IgD-negative memory B cell (primary cell): ENCODE data around the gene MS4A1. TPM values are rescaled to one million over a fixed set of nuclear protein-coding genes. Genes with fewer than 3 reads are reported as not detected.
"Not testable (repeated sequence)": the region's sequence is repeated elsewhere in the genome, so short reads cannot be mapped to it uniquely, and the experiment has no call there.

Source experiments
- H3K27ac Mint-ChIP-seq, 3 donors: one replicate each; pipeline ENCODE4 v1.8.0; 2020 to 2022; ENCODE audit warnings: mild to moderate bottlenecking in 3 of 3, mixed read lengths in 3 of 3, moderate library complexity in 1 of 3
- H3K27me3 Mint-ChIP-seq: one replicate; pipeline ENCODE4 v1.8.0; 2021; ENCODE audit warnings: mixed read lengths
- H3K36me3 Mint-ChIP-seq: one replicate; pipeline ENCODE4 v1.8.0; 2020; ENCODE audit warnings: mild to moderate bottlenecking, mixed read lengths
- H3K4me1 Mint-ChIP-seq, 3 donors: one replicate each; pipeline ENCODE4 v1.8.0; 2020 to 2022; ENCODE audit warnings: mixed read lengths in 3 of 3, mild to moderate bottlenecking in 1 of 3
- H3K4me3 Mint-ChIP-seq, 4 donors: one replicate each; pipeline ENCODE4 v1.8.0; 2020 to 2022; ENCODE audit warnings: mild to moderate bottlenecking in 4 of 4, mixed read lengths in 4 of 4, moderate library complexity in 3 of 4
- H3K9me3 Mint-ChIP-seq, 3 donors: one replicate each; pipeline ENCODE4 v1.8.0; 2020 to 2021; ENCODE audit warnings: mixed read lengths in 3 of 3, mild to moderate bottlenecking in 1 of 3
- polyA plus RNA-seq: library from polyadenylated mRNA; unstranded; fragments of 300-500 nt; fragmentation: Illumina TruSeq; gene quantifications from one replicate; pipeline ENCODE4 v1.2.3, GENCODE V29; 2021

MS4A1 gene
- polyA plus RNA-seq, 1 donor from 2014 or later, result 845 TPM

GRCh38 chr11:60477035-60477445, 21.4 kb downstream of the MS4A1 start:
- Mint-ChIP-seq H3K27me3 (peaks cover 3% of the 10 kb centered on the region), H3K9me3 (peaks cover 0 to 2% (median 0%) of the 10 kb centered on the region in 3 donors), H3K4me3 (peak overlapping the region; percentile 47 to 80 (median 60)), H3K36me3 (peaks cover 4% of the 10 kb centered on the region), H3K4me1 (peaks cover 47 to 53% (median 51%) of the 10 kb centered on the region in 3 donors), H3K27ac (peak overlapping the region; percentile 75 to 97 (median 94))

- peaks cover 67 to 69% (median 67%) of the 10 kb centered on the region in 3 donors for H3K4me1 Mint-ChIP-seq
- H3K27me3 Mint-ChIP-seq, result peaks cover 3% of the 10 kb centered on the region
- H3K4me3 Mint-ChIP-seq, result peak overlapping the region; percentile 35 to 93 (median 62)
- H3K27ac Mint-ChIP-seq, result peak overlapping the region; percentile 80 to 91 (median 84)
- no peaks in the 10 kb centered on the region for H3K9me3 Mint-ChIP-seq
- peaks cover 6% of the 10 kb centered on the region for H3K36me3 Mint-ChIP-seq
Observed at GRCh38 chr11:60482361-60482760, 26.7 kb downstream of the MS4A1 start.

DNA sequence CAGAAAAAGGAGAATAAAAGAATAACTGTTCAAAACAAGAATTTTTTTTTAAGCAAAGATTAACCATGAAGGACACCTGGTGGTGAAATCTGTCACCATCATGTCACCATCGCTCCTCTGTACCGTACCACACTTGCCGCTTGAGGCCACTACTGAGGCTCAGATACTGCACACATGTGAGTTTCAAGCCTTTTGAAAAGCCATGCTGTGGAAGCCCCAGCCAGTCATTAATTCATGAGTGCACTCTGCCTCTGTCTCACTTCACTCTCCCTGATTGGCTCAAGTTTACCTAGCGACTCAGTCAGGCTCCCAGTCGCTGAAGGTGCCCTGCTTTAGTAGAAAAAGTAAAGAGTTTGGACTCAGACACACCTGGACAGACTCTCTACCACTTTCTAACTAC, 30.3 kb downstream of the MS4A1 start:
- peaks cover 37 to 40% (median 39%) of the 10 kb centered on the region in 3 donors for H3K4me1 Mint-ChIP-seq
- peaks cover 4% of the 10 kb centered on the region for H3K36me3 Mint-ChIP-seq
- H3K4me3 Mint-ChIP-seq, result peak overlapping the region in 1 of 4 donors; percentile 11
- H3K27me3 Mint-ChIP-seq, result no peaks in the 10 kb centered on the region
- no peaks in the 10 kb centered on the region for H3K9me3 Mint-ChIP-seq
- H3K27ac Mint-ChIP-seq, result peak overlapping the region in 1 of 3 donors; percentile 83

DNA sequence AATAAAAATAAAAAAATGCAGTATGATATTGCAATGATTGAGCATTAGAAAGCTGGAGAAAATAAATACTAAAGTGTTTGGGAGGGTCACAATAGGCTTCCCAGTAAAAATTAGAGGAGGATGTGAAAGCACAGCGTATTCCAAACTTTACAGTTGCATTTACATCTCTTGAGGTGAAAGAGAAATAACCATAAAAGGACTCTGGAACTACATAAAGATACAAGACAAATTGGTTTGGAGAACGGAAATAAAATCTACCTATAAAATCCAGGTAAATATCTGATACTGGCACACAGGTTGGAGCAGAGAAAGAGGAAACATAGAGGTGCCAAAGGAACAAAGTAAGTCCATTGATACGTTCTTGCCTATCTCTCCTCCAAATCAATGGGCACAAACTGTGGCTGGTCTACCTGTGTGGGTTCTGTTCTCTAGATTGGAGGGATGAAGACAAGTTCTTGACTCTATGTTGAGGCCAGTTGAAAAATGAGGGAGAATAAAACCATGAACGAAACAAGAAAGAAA, 36.9 kb downstream of the MS4A1 start, which contains the start of gene MS4A12:
TSS of gene MS4A12 (plus strand) at position 291 of the 522 bp plus-strand sequence. CDS start 4,541 bp downstream, outside the sequence.
- H3K27me3 Mint-ChIP-seq, result no peaks in the 10 kb centered on the region
- no peak within 1 kb of the TSS for H3K27ac Mint-ChIP-seq
- no peak within 1 kb of the TSS for H3K4me3 Mint-ChIP-seq
- H3K9me3 Mint-ChIP-seq, result no peaks in the 10 kb centered on the region
- H3K36me3 Mint-ChIP-seq, result peaks cover 2% of the 10 kb centered on the region
- H3K4me1 Mint-ChIP-seq, result peaks cover 0 to 3% (median under 1%) of the 10 kb centered on the region in 3 donors

DNA sequence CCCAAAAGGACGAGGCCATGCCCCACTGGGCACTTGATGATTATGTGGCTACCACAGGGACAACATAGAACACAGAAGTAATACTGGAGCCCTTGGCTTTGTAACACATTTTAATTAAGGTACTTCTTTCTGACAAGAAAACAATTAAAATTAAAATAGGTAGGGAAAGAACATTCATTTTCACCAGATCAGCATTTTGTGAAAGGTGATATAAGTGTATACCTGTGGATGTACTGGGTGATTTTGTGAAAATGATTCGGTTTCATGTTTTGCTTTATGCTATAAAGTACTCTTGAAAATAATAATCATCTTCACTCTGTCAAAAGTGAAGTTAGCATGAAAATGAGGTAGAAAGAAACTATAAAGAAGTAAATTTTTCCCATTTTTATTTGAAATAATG, 37.8 kb downstream of the MS4A1 start:
- H3K4me1 Mint-ChIP-seq, result peaks cover 6 to 9% (median 7%) of the 10 kb centered on the region in 3 donors
- H3K9me3 Mint-ChIP-seq, result no peaks in the 10 kb centered on the region
- H3K27ac Mint-ChIP-seq, result no peak overlapping the region
- no peak overlapping the region for H3K4me3 Mint-ChIP-seq
- peaks cover 2% of the 10 kb centered on the region for H3K36me3 Mint-ChIP-seq
- no peaks in the 10 kb centered on the region for H3K27me3 Mint-ChIP-seq

DNA sequence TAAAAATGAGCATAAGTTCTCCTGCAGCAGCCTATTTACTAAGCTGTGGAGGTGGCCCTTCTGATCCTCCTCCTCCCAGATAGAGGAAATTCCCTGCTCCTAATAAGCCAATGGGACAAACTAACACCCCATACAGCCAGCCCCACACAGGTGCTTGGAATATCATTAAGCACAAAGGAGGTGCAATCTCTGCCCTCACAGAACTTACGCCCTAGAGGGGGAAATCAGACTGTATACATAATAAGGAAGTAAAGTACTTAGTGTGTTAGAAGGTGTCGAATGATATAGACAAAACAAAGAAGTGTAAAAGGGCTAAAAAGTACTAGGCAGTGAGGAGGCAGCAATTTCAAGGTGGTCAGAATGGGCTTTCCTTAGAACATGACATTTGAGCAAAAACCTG, 42.8 kb downstream of the MS4A1 start:
- Mint-ChIP-seq H3K9me3 (no peaks in the 10 kb centered on the region), H3K4me1 (peaks cover 14 to 26% (median 23%) of the 10 kb centered on the region in 3 donors), H3K36me3 (no peaks in the 10 kb centered on the region), H3K4me3 (peak overlapping the region in 2 of 4 donors; percentile 0 to 31), H3K27me3 (no peaks in the 10 kb centered on the region), H3K27ac (peak overlapping the region; percentile 26 to 94 (median 36))

DNA sequence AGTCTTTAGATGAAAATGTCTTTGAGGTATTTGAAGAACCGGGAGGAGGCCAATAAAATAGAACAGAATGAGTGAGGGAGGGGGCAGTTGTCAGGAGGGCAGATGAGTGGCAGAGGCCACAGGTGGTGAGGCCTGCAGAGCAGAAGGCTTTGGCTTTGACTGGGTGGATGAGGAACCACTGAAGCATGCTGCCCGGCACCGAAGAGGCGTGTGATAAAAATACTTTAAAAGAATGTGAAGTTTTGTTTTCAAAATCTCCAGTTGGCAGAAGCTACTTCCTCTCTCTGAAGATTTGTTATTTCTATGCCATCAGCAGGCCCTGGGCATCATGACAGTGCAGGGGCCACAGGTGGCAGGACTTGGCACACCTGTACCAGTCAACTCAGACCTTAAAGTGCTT, 43.2 kb downstream of the MS4A1 start:
- Mint-ChIP-seq H3K9me3 (no peaks in the 10 kb centered on the region), H3K4me1 (peaks cover 14 to 26% (median 23%) of the 10 kb centered on the region in 3 donors), H3K27ac (peak overlapping the region; percentile 26 to 94 (median 36)), H3K4me3 (peak overlapping the region in 2 of 4 donors; percentile 31 to 33), H3K36me3 (no peaks in the 10 kb centered on the region), H3K27me3 (no peaks in the 10 kb centered on the region)

DNA sequence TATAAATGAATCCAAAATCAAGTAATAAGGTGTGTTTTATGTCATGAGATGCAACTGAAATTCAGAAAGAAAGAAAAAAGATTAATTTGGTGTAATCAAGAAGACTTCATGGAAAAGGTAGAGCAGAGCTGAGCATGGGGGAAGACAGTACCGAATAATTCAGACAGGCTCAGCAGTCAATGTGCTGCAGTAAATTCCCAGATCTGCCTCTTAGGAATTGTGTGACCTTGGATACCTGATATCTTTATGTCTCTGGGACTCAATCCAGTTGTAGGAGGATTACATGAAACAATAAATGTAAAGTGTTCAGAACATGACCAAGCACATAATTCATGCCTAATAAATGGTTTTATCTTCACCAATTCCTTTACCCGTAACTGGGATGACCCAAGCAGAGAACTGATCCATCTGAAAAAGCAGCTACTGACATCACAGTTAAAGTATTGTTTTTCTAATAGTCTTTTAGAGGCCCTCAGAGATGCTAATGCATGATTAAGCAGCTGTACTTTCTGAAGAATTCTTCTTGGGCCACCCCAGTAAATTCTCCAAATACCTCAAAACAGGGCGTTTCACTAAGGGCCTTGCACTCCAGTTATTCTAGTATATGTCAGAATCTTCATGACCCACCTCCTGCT, 44.7 kb downstream of the MS4A1 start:
- Mint-ChIP-seq H3K9me3 (no peaks in the 10 kb centered on the region), H3K27ac (no peak overlapping the region), H3K4me1 (peaks cover 14 to 30% (median 26%) of the 10 kb centered on the region in 3 donors)

GRCh38 chr11:60502221-60502775, 46.7 kb downstream of the MS4A1 start:
- Mint-ChIP-seq H3K9me3 (peaks cover 0 to 1% (median 0%) of the 10 kb centered on the region in 3 donors), H3K27ac (no peak overlapping the region), H3K36me3 (no peaks in the 10 kb centered on the region), H3K4me3 (no peak overlapping the region), H3K4me1 (peaks cover 11 to 30% (median 26%) of the 10 kb centered on the region in 3 donors), H3K27me3 (no peaks in the 10 kb centered on the region)

More for the DNA sequence above, 44.7 kb downstream of the MS4A1 start:
- Mint-ChIP-seq H3K27me3 (no peaks in the 10 kb centered on the region), H3K36me3 (no peaks in the 10 kb centered on the region), H3K4me3 (no peak overlapping the region)

DNA sequence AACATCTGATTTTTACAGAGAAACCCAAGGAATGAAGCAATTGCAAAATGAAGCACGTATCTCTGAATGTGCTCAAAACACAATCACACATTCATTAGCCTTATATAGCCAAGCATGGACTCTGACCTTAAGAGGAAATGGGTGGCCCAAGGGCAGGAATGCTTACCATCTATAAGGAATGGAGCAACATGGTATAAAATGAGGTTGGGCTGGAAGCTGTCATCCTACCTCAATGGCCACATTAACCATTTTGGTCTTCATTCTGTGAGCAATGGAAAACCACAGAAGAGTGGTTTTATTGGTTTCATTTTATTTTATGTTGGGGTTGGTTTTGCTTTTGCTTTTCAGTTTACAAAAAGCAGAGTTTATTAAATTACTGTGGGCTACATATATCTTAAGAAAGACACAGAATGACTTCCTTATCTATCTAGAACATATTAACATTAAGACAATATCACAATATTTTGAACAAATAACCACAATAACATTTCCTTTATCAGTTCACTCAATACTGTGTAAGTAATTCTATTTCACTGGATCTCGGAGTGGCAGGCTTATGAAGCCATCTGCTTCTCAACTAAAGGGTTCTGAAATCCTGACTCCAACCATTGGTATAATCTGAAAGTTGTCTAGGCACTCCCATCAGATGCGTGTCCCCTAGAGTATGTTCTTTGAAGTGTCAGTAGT, 48.7 kb downstream of the MS4A1 start:
- H3K4me3 Mint-ChIP-seq, result no peak overlapping the region
- no peak overlapping the region for H3K27ac Mint-ChIP-seq
- no peaks in the 10 kb centered on the region for H3K36me3 Mint-ChIP-seq
- H3K4me1 Mint-ChIP-seq, result peaks cover 0 to 12% (median 11%) of the 10 kb centered on the region in 3 donors
- H3K9me3 Mint-ChIP-seq, result peaks cover 0 to 1% (median 0%) of the 10 kb centered on the region in 3 donors
- H3K27me3 Mint-ChIP-seq, result peaks cover 5% of the 10 kb centered on the region

GRCh38 chr11:60509609-60510008, 54.0 kb downstream of the MS4A1 start:
- not testable (repeated sequence) for H3K9me3 Mint-ChIP-seq, H3K36me3 Mint-ChIP-seq, H3K27ac Mint-ChIP-seq, H3K27me3 Mint-ChIP-seq, H3K4me3 Mint-ChIP-seq
- peaks cover 0 to 15% (median 3%) of the 10 kb centered on the region in 3 donors for H3K4me1 Mint-ChIP-seq

DNA sequence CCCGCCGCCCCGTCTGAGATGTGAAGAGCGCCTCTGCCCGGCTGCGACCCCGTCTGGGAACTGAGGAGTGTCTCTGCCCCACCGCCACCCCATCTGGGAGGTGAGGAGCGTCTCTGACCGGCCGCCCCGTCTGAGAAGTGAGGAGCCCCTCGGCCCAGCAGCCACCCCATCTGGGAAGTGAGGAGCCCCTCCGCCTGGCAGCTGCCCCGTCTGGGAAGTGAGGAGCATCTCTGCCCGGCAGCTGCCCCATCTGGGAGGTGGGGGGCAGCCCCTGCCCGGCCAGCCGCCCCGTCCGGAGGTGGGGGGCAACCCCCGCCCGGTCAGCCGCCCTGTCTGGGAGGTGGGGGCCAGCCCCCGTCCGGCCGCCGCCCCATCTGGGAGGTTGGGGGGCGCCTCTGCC, 54.6 kb downstream of the MS4A1 start:
- not testable (repeated sequence) for H3K9me3 Mint-ChIP-seq, H3K4me3 Mint-ChIP-seq, H3K36me3 Mint-ChIP-seq, H3K27me3 Mint-ChIP-seq, H3K27ac Mint-ChIP-seq
- H3K4me1 Mint-ChIP-seq, result peaks cover 0 to 12% (median 3%) of the 10 kb centered on the region in 3 donors

DNA sequence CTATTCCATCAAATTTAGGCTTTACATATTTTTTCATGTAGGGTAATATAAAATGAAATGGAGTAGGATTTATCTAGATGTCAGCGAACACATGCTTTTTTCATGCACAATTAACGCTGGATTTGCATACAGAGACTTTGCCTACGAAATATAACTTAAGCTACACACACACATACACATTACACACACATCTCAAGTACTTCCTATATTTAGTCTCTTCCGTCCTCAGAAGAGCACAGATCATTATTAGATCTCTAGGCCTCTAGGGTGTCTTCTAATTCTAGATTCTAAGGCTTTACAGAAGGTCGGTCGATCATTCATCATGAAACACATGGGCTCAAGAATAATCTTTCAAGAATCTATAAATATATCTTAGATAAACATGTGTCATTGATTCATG, 55.7 kb downstream of the MS4A1 start:
- H3K27ac Mint-ChIP-seq, result no peak overlapping the region
- no peaks in the 10 kb centered on the region for H3K9me3 Mint-ChIP-seq
- peaks cover 7% of the 10 kb centered on the region for H3K27me3 Mint-ChIP-seq
- peak overlapping the region in 1 of 4 donors; percentile 34 for H3K4me3 Mint-ChIP-seq
- H3K4me1 Mint-ChIP-seq, result peaks cover 0 to 12% (median 3%) of the 10 kb centered on the region in 3 donors
- H3K36me3 Mint-ChIP-seq, result no peaks in the 10 kb centered on the region

DNA sequence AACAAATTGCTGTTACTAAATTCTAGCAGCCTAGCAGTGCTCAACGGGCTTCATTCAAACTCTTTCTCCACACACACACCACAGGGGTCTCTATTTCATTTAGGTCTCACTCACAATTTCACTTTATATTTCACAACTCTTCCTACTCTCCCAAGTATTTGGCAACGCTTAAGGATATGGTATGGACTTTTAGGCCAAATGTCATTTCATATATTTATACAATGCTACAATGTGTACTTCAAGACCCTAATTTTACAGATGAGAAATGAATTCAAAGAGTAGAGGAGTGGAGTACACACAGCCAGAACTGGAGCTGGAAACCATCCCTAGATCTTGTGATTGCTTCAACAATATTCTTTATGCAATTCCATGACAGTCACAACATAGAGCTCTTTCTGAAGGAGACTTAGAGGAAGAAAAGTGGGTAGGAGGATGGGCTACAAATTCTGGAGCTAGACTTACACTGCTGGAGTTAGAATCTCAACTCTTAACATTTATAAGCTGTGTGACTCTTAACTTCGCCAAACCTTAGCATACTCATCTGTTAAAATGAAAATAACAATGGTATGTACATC, 57.1 kb downstream of the MS4A1 start:
- H3K27ac Mint-ChIP-seq, result no peak overlapping the region
- H3K4me3 Mint-ChIP-seq, result no peak overlapping the region

More for the DNA sequence above, 57.1 kb downstream of the MS4A1 start:
- no peaks in the 10 kb centered on the region for H3K9me3 Mint-ChIP-seq
- no peaks in the 10 kb centered on the region for H3K36me3 Mint-ChIP-seq
- peaks cover 5% of the 10 kb centered on the region for H3K27me3 Mint-ChIP-seq
- peaks cover 0 to 12% (median 3%) of the 10 kb centered on the region in 3 donors for H3K4me1 Mint-ChIP-seq
